Right atrium auricular region (tissue), 2 donors: ENCODE data around the gene CAP1. TPM values are rescaled to one million over a fixed set of nuclear protein-coding genes. Genes with fewer than 3 reads are reported as not detected.

Source experiments
- DNase-seq: peaks from one replicate; pipeline ENCODE4 v3.0.0-alpha.2; 2019; ENCODE audit warnings: low spot score
- H3K27ac ChIP-seq, 2 donors: fragments of 200-600 bp; sonication (generic); 1 replicate in 1 of 2; 2 replicates in 1 of 2; pipeline ENCODE4 v1.5.1; 2016 to 2019
- H3K27me3 ChIP-seq, 2 donors: fragments of 200-600 bp; sonication (generic); one replicate each; pipeline versions ENCODE4 v1.5.1 to v1.6.0; 2017 to 2019
- H3K36me3 ChIP-seq: fragments of 200-600 bp; sonication (generic); one replicate; pipeline ENCODE4 v1.5.1; 2016
- H3K4me1 ChIP-seq, 2 donors: fragments of 200-600 bp; sonication (generic); one replicate each; pipeline versions ENCODE4 v1.5.1 to v1.6.0; 2017 to 2019
- H3K4me3 ChIP-seq, 2 donors: fragments of 200-600 bp; sonication (generic); 1 replicate in 1 of 2; 2 replicates in 1 of 2; pipeline ENCODE4 v1.5.1; 2017 to 2019; ENCODE audit warnings: mild to moderate bottlenecking in 1 of 2, moderate library complexity in 1 of 2
- H3K9me3 ChIP-seq, 2 donors: fragments of 200-600 bp; sonication (generic); one replicate each; pipeline ENCODE4 v1.5.1; 2019
- CTCF ChIP-seq, 2 donors: fragments of 200-600 bp; sonication (generic); IDR thresholded peaks; one replicate each; pipeline ENCODE4 v1.5.1; 2019; ENCODE audit warnings: antibody characterized with exemption in 2 of 2
- total RNA-seq, 2 donors: library from RNA; depleted of rRNA; stranded (reverse); fragments of >200 nt; gene quantifications; one replicate each; pipeline ENCODE4 v1.1.0, GENCODE V29; 2016

CAP1 gene
- total RNA-seq, 2 donors from 2014 or later = 58.9 to 111 TPM

GRCh38 chr1:40110389-40110788, 69.9 kb downstream of the CAP1 start:
- no peak for DNase-seq
- H3K36me3 ChIP-seq = no peaks in the 10 kb centered on the region
- no peak for TF ChIP-seq CTCF (IDR thresholded peaks at IDR 0.05)
- no peak overlapping the region for H3K27ac ChIP-seq
- peaks cover 0 to 18% of the 10 kb centered on the region in 2 donors for H3K9me3 ChIP-seq
- no peak overlapping the region for H3K4me3 ChIP-seq
- H3K27me3 ChIP-seq = no peaks in the 10 kb centered on the region
- H3K4me1 ChIP-seq = no peaks in the 10 kb centered on the region

GRCh38 chr1:40114400-40114799, 73.9 kb downstream of the CAP1 start:
- Histone ChIP-seq H3K36me3 (no peaks in the 10 kb centered on the region), H3K9me3 (peaks cover 0 to 18% of the 10 kb centered on the region in 2 donors), H3K4me1 (no peaks in the 10 kb centered on the region), H3K27me3 (no peaks in the 10 kb centered on the region), H3K27ac (no peak overlapping the region), H3K4me3 (no peak overlapping the region)
- DNase-seq = no peak
- TF ChIP-seq CTCF (IDR thresholded peaks at IDR 0.05) = no peak

DNA sequence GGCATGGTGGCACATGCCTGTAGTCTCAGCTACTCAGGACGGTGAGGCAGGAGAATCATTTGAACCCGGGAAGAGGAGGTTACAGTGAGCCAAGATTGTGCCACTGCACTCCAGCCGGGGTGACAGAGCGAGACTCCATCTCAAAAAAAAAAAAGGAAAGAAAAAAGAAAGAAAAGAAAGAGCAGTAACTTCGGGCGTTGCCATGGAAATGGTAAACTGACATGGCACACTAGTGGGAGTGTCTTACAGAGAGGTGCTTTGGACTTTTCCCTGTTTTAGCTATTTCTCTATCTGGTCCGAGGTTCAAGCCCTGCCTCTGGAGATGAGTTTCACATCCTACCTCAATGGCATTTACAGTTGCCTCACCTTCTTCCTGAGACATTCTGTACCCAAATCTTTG, 79.6 kb downstream of the CAP1 start:
- no peak overlapping the region for H3K27ac ChIP-seq
- H3K4me1 ChIP-seq = no peaks in the 10 kb centered on the region
- no peaks in the 10 kb centered on the region for H3K27me3 ChIP-seq
- DNase-seq = no peak
- H3K36me3 ChIP-seq = no peaks in the 10 kb centered on the region
- no peak overlapping the region for H3K4me3 ChIP-seq
- no peaks in the 10 kb centered on the region for H3K9me3 ChIP-seq
- no peak for TF ChIP-seq CTCF (IDR thresholded peaks at IDR 0.05)

Other genes starting within 250 kb of the CAP1 start
- 10 to 100 TPM; 12.8 to 21.8 TPM for gene TRIT1, start 157.2 kb upstream of the CAP1 start, total RNA-seq
- gene MYCL, start 138.8 kb upstream of the CAP1 start, total RNA-seq = 1 to 10 TPM in 1 of 2 donors, under 1 TPM in 1; 0.70 to 1.3 TPM
- gene MFSD2A, start 85.6 kb upstream of the CAP1 start, total RNA-seq = 1 to 10 TPM; 2.6 to 5.1 TPM
- gene PPT1, start 56.5 kb downstream of the CAP1 start, total RNA-seq = 10 to 100 TPM; 30.0 to 34.6 TPM
- 10 to 100 TPM; 11.4 to 12.6 TPM for gene RLF, start 120.7 kb downstream of the CAP1 start, total RNA-seq
- not detected for gene TMCO2, start 207.2 kb downstream of the CAP1 start, total RNA-seq
- 10 to 100 TPM; 23.8 to 43.2 TPM for gene ZMPSTE24, start 217.5 kb downstream of the CAP1 start, total RNA-seq